ENCODE data around the gene FBXL5. TPM values are rescaled to one million over a fixed set of nuclear protein-coding genes. Genes with fewer than 3 reads are reported as not detected.

Gene FBXL5
- total RNA-seq, 3 donors from 2014 or later (not counting 1 experiment from before 2014, with no cell fraction given), result 80.2 to 111 (median 92.8) TPM

DNA sequence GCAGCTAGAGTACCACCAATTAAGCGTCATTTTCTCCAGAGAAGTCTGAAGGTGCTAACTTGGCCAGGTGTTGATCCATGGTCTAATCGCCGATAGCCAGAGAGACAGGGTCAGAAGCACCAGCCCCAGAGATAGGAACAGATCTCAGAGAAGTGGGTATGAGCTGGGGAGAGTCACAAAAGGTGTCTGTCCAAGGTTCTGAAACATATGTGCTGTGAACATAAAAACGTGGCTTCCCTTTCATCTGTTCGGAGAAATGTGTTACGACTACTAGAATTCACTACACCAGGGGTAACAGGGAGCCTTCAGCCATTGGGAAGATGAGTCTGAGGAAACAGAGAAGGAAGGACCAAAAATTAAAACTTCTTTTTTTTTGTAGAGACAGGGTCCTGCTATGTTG, 91.3 kb downstream of the FBXL5 start:
- no peak for ATAC-seq

DNA sequence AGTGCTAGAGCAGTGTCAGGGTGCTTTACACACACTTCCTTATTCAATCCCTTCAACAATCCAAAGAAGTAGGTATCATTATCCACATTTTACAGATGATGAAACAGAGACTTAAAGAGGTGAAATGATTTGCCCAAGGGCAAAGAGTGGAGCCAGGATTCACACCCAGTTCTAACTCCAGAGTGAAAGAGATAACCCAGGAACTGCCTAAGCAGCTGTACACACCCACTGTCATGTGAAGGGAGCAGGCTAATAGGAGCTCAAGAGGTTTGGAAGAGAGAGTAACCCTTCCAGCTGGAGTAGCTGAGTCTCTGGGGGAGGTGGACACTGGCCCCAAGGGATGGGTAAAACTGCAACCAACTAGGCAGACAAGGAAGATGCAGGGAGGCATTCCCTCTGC, 92.5 kb downstream of the FBXL5 start:
- no peaks in the 10 kb centered on the region for H3K27me3 ChIP-seq (ENCODE audit: control insufficient read depth, insufficient read depth, low read length)
- peaks cover 2% of the 10 kb centered on the region for H3K36me3 ChIP-seq (ENCODE audit: control insufficient read depth, insufficient read depth, low read length)
- Mint-ChIP-seq H3K4me1 (no peaks in the 10 kb centered on the region), H3K4me3 (no peak overlapping the region), H3K27me3 (ENCODE audit: low read depth in 2 of 2) (no peaks in the 10 kb centered on the region), H3K36me3 (peaks cover 1% of the 10 kb centered on the region), H3K9me3 (no peaks in the 10 kb centered on the region), H3K27ac (no peak overlapping the region)
- TF ChIP-seq, protein P1, sequence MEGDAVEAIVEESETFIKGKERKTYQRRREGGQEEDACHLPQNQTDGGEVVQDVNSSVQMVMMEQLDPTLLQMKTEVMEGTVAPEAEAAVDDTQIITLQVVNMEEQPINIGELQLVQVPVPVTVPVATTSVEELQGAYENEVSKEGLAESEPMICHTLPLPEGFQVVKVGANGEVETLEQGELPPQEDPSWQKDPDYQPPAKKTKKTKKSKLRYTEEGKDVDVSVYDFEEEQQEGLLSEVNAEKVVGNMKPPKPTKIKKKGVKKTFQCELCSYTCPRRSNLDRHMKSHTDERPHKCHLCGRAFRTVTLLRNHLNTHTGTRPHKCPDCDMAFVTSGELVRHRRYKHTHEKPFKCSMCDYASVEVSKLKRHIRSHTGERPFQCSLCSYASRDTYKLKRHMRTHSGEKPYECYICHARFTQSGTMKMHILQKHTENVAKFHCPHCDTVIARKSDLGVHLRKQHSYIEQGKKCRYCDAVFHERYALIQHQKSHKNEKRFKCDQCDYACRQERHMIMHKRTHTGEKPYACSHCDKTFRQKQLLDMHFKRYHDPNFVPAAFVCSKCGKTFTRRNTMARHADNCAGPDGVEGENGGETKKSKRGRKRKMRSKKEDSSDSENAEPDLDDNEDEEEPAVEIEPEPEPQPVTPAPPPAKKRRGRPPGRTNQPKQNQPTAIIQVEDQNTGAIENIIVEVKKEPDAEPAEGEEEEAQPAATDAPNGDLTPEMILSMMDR (IDR thresholded peaks at IDR 0.05), result no peak
- ATAC-seq (no peak), DNase-seq (no peak)
- no peak overlapping the region for H3K27ac ChIP-seq (ENCODE audit: low read length)
- H3K9me3 ChIP-seq (ENCODE audit: control insufficient read depth, insufficient read depth, low read length), result no peaks in the 10 kb centered on the region
- intact Hi-C loops (cut with micrococcal nuclease), result no loop called here
- no peak overlapping the region for H3K4me3 ChIP-seq (ENCODE audit: low read length)
- H3K4me1 ChIP-seq (ENCODE audit: control insufficient read depth, insufficient read depth, low read length), result no peaks in the 10 kb centered on the region

More for the DNA sequence above, 91.3 kb downstream of the FBXL5 start:
- Mint-ChIP-seq H3K27me3 (ENCODE audit: low read depth in 2 of 2) (no peaks in the 10 kb centered on the region), H3K4me3 (no peak overlapping the region), H3K4me1 (no peaks in the 10 kb centered on the region), H3K9me3 (no peaks in the 10 kb centered on the region), H3K27ac (no peak overlapping the region), H3K36me3 (peaks cover 8% of the 10 kb centered on the region)
- H3K9me3 ChIP-seq (ENCODE audit: control insufficient read depth, insufficient read depth, low read length), result no peaks in the 10 kb centered on the region
- intact Hi-C loops (cut with micrococcal nuclease), result no loop called here
- no peak for DNase-seq
- H3K27ac ChIP-seq (ENCODE audit: low read length), result no peak overlapping the region
- TF ChIP-seq, protein P1 (IDR thresholded peaks at IDR 0.05), result no peak
- H3K36me3 ChIP-seq (ENCODE audit: control insufficient read depth, insufficient read depth, low read length), result peaks cover 4% of the 10 kb centered on the region
- no peak overlapping the region for H3K4me3 ChIP-seq (ENCODE audit: low read length)
- no peaks in the 10 kb centered on the region for H3K27me3 ChIP-seq (ENCODE audit: control insufficient read depth, insufficient read depth, low read length)
- 98% methylated on average over 6 of the region's 6 CpGs for WGBS (ENCODE audit: insufficient coverage)
- no peaks in the 10 kb centered on the region for H3K4me1 ChIP-seq (ENCODE audit: control insufficient read depth, insufficient read depth, low read length)

DNA sequence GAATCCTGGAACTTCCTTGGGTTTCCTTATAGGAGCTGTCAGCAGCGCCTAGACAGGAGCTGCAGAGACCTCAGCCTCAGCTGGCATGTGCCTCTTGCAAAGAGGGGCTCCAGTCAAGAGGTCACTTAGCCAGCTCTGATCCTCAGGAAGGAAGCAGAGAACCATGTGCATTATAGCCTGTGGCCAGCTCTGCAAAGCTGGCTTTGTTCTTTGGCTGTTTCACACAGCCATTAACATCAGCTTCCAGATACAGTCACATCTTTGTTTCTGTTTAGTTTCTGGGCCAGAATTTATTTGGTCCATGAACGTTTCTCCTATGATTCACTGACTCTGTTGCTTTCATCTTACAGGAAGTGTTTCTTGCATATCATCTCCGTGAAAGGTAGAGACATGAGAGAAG, 93.0 kb downstream of the FBXL5 start:
- no peaks in the 10 kb centered on the region for H3K9me3 Mint-ChIP-seq
- no peak overlapping the region for H3K27ac Mint-ChIP-seq
- H3K9me3 ChIP-seq (ENCODE audit: control insufficient read depth, insufficient read depth, low read length), result no peaks in the 10 kb centered on the region
- no peaks in the 10 kb centered on the region for H3K36me3 Mint-ChIP-seq
- 96% methylated on average over 2 of the region's 3 CpGs for WGBS (ENCODE audit: insufficient coverage)
- H3K4me3 ChIP-seq (ENCODE audit: low read length), result no peak overlapping the region
- no peaks in the 10 kb centered on the region for H3K27me3 Mint-ChIP-seq (ENCODE audit: low read depth in 2 of 2)
- TF ChIP-seq, protein P1 (IDR thresholded peaks at IDR 0.05), result no peak
- no peak overlapping the region for H3K27ac ChIP-seq (ENCODE audit: low read length)
- no peak overlapping the region for H3K4me3 Mint-ChIP-seq
- ATAC-seq, result no peak
- H3K36me3 ChIP-seq (ENCODE audit: control insufficient read depth, insufficient read depth, low read length), result peaks cover 2% of the 10 kb centered on the region
- DNase-seq, result no peak
- intact Hi-C loops (cut with micrococcal nuclease), result no loop called here
- H3K27me3 ChIP-seq (ENCODE audit: control insufficient read depth, insufficient read depth, low read length), result no peaks in the 10 kb centered on the region
- H3K4me1 ChIP-seq (ENCODE audit: control insufficient read depth, insufficient read depth, low read length), result no peaks in the 10 kb centered on the region
- H3K4me1 Mint-ChIP-seq, result no peaks in the 10 kb centered on the region

DNA sequence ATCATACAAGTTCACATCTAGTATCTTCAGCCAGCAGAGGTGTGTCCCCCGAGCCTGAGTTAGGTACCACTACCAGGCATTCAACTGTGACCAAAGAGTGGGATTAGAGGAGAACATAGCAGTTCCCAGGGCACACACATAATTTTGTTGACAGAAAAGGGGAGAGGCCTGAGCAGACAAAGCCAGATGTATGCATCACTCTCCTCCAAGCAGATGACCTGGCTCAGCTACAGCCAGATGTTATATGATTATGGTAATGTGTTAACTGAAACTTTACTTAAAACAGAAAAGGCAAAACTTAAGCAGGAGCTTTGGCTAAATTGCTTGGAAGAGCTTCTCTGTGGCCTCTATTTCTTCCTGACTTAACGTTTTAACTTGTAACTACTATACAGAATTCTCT, 96.6 kb downstream of the FBXL5 start:
- Histone ChIP-seq H3K27me3 (ENCODE audit: control insufficient read depth, insufficient read depth, low read length) (no peaks in the 10 kb centered on the region), H3K9me3 (ENCODE audit: control insufficient read depth, insufficient read depth, low read length) (no peaks in the 10 kb centered on the region), H3K4me3 (ENCODE audit: low read length) (no peak overlapping the region), H3K27ac (ENCODE audit: low read length) (no peak overlapping the region), H3K4me1 (ENCODE audit: control insufficient read depth, insufficient read depth, low read length) (no peaks in the 10 kb centered on the region), H3K36me3 (ENCODE audit: control insufficient read depth, insufficient read depth, low read length) (peaks cover 2% of the 10 kb centered on the region)
- Mint-ChIP-seq H3K27me3 (ENCODE audit: low read depth in 2 of 2) (no peaks in the 10 kb centered on the region), H3K4me1 (peaks cover 0 to 5% of the 10 kb centered on the region in 2 donors), H3K9me3 (no peaks in the 10 kb centered on the region), H3K27ac (no peak overlapping the region), H3K4me3 (no peak overlapping the region), H3K36me3 (no peaks in the 10 kb centered on the region)
- DNase-seq, result no peak
- TF ChIP-seq, protein P1 (IDR thresholded peaks at IDR 0.05), result no peak
- 93% methylated on average over 2 of the region's 2 CpGs for WGBS (ENCODE audit: insufficient coverage)
- ATAC-seq, result no peak
- intact Hi-C loops (cut with micrococcal nuclease), result no loop called here

Measured in natural killer cell (primary cell).